GM12801 (cell line): ENCODE results near the gene ENDOD1.

Experiments
- TF ChIP-seq, protein P1 (sequence below): IDR thresholded peaks from one replicate; pipeline ENCODE4 v1.5.1; 2011; ENCODE audit warnings: control low read depth; ENCODE audit not compliant: insufficient read length; ENCODE audit errors: extremely low read depth

Gene ENDOD1

DNA sequence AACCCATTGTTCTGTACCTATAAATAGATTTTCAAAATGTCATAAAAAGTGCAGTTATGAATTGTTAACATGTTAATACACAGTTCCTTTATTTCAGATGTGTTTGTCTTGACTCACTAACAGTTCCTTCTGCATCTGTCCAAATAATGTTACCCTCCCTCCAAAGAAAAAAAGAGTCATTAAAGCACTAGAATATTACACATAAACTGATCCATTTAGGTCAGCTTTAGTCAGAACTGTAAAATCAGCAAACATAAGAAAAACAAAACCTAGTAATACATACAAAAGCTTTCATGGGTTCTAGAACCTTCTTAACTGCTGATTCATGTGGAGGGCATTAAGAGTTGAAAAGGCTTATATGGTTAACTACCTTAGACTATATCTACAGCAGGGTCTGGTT lies 76.0 kb downstream of the ENDOD1 start:
- TF ChIP-seq, protein P1, sequence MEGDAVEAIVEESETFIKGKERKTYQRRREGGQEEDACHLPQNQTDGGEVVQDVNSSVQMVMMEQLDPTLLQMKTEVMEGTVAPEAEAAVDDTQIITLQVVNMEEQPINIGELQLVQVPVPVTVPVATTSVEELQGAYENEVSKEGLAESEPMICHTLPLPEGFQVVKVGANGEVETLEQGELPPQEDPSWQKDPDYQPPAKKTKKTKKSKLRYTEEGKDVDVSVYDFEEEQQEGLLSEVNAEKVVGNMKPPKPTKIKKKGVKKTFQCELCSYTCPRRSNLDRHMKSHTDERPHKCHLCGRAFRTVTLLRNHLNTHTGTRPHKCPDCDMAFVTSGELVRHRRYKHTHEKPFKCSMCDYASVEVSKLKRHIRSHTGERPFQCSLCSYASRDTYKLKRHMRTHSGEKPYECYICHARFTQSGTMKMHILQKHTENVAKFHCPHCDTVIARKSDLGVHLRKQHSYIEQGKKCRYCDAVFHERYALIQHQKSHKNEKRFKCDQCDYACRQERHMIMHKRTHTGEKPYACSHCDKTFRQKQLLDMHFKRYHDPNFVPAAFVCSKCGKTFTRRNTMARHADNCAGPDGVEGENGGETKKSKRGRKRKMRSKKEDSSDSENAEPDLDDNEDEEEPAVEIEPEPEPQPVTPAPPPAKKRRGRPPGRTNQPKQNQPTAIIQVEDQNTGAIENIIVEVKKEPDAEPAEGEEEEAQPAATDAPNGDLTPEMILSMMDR: no peak

DNA sequence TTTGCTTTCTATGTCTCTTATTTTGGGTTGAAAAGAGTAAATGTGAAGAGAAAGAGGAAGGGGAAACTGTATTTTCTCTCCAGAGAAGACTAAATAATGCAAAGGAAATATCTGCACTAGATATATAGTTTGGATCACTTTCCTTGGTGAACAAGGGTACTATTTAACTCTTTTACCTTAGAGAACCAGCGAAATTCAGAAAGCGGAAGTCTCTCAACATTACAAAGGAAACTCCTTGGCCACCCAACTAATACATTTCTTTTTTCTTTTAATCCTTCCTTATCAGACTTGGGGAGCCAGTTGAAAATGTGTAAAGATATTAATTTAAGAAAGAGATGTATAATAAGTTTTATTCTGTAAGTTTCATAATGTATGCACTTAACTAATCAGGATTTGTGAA lies 77.1 kb downstream of the ENDOD1 start:
- TF ChIP-seq, protein P1: no peak

- TF ChIP-seq, protein P1: no peak
These were observed 80.6 kb downstream of the ENDOD1 start for GRCh38 chr11:95170294-95170693.

DNA sequence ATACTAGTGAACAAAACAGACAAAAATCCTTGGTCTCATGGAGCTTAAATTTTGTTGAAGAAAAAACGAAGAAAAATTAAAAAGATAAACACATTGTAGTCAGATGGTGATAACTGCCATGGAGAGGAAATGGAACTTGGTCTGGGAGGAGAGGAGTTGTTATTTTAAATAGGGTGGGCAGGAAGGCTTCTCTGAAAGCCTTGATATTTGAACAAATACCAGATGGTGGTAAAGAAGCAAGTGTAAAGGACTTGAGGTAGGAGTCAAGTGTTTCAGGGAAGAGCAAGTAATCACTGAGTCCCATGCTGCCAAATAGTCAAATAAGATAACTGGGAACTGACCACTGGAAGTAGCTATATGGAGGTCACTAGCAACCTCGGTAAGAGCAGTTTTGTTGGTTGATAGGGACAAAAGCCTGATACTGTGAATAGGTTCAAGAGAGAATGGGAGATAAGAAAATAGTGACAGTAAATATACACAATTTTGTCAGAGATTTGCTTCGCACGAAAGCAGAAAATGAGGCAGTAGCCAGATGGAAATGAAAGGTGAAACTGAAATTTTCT lies 86.3 kb downstream of the ENDOD1 start:
- TF ChIP-seq, protein P1: no peak
